GM19452 (cell line): ENCODE data around the gene TBC1D1.
"Not testable (repeated sequence)": the region's sequence is repeated elsewhere in the genome, so short reads cannot be mapped to it uniquely, and the experiment has no call there.

Experiments
- ATAC-seq: cut with Tn5 transposase; IDR thresholded peaks from one replicate; pipeline ENCODE4 v1.9.1; 2021; ENCODE audit not compliant: unreplicated experiment

TBC1D1 gene

GRCh38 chr4:37923089-37923488 lies 32.2 kb downstream of the TBC1D1 start:
- not testable (repeated sequence) for ATAC-seq

GRCh38 chr4:37924946-37925345 lies 34.1 kb downstream of the TBC1D1 start:
- no peak for ATAC-seq

- no peak for ATAC-seq
These were observed 36.5 kb downstream of the TBC1D1 start for GRCh38 chr4:37927434-37927833.

GRCh38 chr4:37928426-37929416 lies 37.8 kb downstream of the TBC1D1 start:
- ATAC-seq, result no peak

- ATAC-seq, result no peak
These were observed 43.2 kb downstream of the TBC1D1 start for GRCh38 chr4:37934096-37934495.

- ATAC-seq, result no peak
These were observed 43.7 kb downstream of the TBC1D1 start for GRCh38 chr4:37934609-37935008.

GRCh38 chr4:37935026-37935425 lies 44.1 kb downstream of the TBC1D1 start:
- no peak for ATAC-seq

- ATAC-seq, result no peak
These were observed 46.1 kb downstream of the TBC1D1 start for GRCh38 chr4:37936889-37937498.

GRCh38 chr4:37938208-37938607 lies 47.3 kb downstream of the TBC1D1 start:
- no peak for ATAC-seq

- ATAC-seq, result no peak
These were observed 55.8 kb downstream of the TBC1D1 start for GRCh38 chr4:37946503-37947179.

- peak; percentile 58 for ATAC-seq
These were observed 57.7 kb downstream of the TBC1D1 start for GRCh38 chr4:37948542-37948941.

- ATAC-seq, result no peak
These were observed 58.9 kb downstream of the TBC1D1 start for GRCh38 chr4:37949636-37950426.

- ATAC-seq, result no peak
These were observed 60.8 kb downstream of the TBC1D1 start for GRCh38 chr4:37951461-37952352.

GRCh38 chr4:37953156-37953555 lies 62.3 kb downstream of the TBC1D1 start:
- ATAC-seq, result no peak

- no peak for ATAC-seq
These were observed 62.9 kb downstream of the TBC1D1 start for GRCh38 chr4:37953620-37954293.

- ATAC-seq, result no peak
These were observed 66.1 kb downstream of the TBC1D1 start for GRCh38 chr4:37956941-37957340.

GRCh38 chr4:37958932-37959331 lies 68.0 kb downstream of the TBC1D1 start:
- no peak for ATAC-seq

GRCh38 chr4:37960098-37960497 lies 69.2 kb downstream of the TBC1D1 start, which contains the start of gene PTTG2:
PTTG2 (plus strand) TSS chr4:37960398; CDS start chr4:37960435, 37 bp downstream.
- ATAC-seq, result no peak
